Ectodermal cell (in vitro differentiated cells): Measurements from ENCODE around the gene MGAT5.

Experiments used
- H3K27ac ChIP-seq: 2 replicates; pipeline ENCODE4 v1.7.0; 2013; ENCODE audit warnings: mild to moderate bottlenecking, low read depth, low read length; ENCODE audit not compliant: insufficient read depth, poor library complexity, severe bottlenecking
- H3K27me3 ChIP-seq: 2 replicates; pipeline ENCODE4 v1.7.0; 2013; ENCODE audit warnings: mild to moderate bottlenecking, low read length; ENCODE audit not compliant: insufficient read depth, control insufficient read depth, poor library complexity, severe bottlenecking
- H3K36me3 ChIP-seq: one replicate; pipeline ENCODE4 v1.7.0; 2013; ENCODE audit warnings: low read length; ENCODE audit not compliant: control insufficient read depth, insufficient read depth
- H3K4me1 ChIP-seq: one replicate; pipeline ENCODE4 v1.7.0; 2013; ENCODE audit warnings: low read length; ENCODE audit not compliant: control insufficient read depth, insufficient read depth
- H3K4me3 ChIP-seq: 2 replicates; pipeline ENCODE4 v1.7.0; 2013; ENCODE audit warnings: low read depth, low read length, control low read depth; ENCODE audit not compliant: insufficient read depth
- H3K9me3 ChIP-seq: 2 replicates; pipeline ENCODE4 v1.7.0; 2013; ENCODE audit warnings: mild to moderate bottlenecking, low read length, moderate library complexity; ENCODE audit not compliant: control insufficient read depth
- WGBS, 2 experiments: methylation state at CpG; one replicate each; pipeline ENCODE4 v1.1.7; 2013; ENCODE audit warnings: missing lambda C conversion rate in 2 of 2; 5-methylcytosine and 5-hydroxymethylcytosine counted together

MGAT5 gene

GRCh38 chr2:134250840-134251461, 2.9 kb upstream of the MGAT5 start:
- no peaks in the 10 kb centered on the region for H3K36me3 ChIP-seq
- no peak overlapping the region for H3K27ac ChIP-seq
- no peaks in the 10 kb centered on the region for H3K27me3 ChIP-seq
- no peak overlapping the region for H3K4me3 ChIP-seq
- H3K9me3 ChIP-seq = no peaks in the 10 kb centered on the region
- 96% methylated on average over 8 of the region's 8 CpGs for WGBS, 2 experiments
- peaks cover 8% of the 10 kb centered on the region for H3K4me1 ChIP-seq

GRCh38 chr2:134252092-134252750, 1.7 kb upstream of the MGAT5 start:
- Histone ChIP-seq H3K27ac (no peak overlapping the region), H3K36me3 (no peaks in the 10 kb centered on the region), H3K4me1 (no peaks in the 10 kb centered on the region), H3K4me3 (no peak overlapping the region), H3K27me3 (no peaks in the 10 kb centered on the region), H3K9me3 (no peaks in the 10 kb centered on the region)
- 77 to 82% methylated on average over 4 of the region's 4 CpGs for WGBS, 2 experiments

DNA sequence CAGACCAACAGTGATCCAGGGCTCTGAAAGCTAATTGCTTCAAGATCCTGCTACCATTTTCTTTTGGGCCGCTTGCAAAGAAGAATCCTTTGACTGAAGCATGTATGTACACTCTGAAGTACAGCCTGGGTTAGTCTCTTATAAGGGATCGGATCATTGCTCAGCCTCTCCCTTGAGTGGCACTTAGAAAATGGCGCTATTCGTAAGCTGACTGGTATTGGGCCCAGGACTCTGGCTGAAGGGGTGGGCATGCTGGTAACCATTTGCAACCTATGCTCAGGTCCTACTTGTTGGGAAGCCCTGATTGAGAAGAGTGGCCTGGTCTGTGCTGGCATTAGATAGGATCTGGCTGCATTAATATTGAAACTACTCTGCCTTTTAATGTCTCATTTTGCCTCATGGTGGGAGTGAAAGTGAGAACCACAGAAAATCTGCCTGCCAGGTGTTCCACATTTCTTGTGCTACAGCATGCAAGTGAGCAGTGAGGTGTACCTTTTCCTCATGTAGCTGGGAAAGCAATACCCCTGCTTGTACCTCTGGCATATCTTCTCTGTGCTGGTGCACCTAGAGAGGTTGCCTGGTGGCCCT, 661 bp upstream of the MGAT5 start:
- Histone ChIP-seq H3K4me3 (no peak overlapping the region), H3K4me1 (no peaks in the 10 kb centered on the region), H3K9me3 (no peaks in the 10 kb centered on the region), H3K27me3 (no peaks in the 10 kb centered on the region), H3K36me3 (no peaks in the 10 kb centered on the region), H3K27ac (no peak overlapping the region)
- WGBS, 2 experiments = 94 to 95% methylated on average over 4 of the region's 4 CpGs

DNA sequence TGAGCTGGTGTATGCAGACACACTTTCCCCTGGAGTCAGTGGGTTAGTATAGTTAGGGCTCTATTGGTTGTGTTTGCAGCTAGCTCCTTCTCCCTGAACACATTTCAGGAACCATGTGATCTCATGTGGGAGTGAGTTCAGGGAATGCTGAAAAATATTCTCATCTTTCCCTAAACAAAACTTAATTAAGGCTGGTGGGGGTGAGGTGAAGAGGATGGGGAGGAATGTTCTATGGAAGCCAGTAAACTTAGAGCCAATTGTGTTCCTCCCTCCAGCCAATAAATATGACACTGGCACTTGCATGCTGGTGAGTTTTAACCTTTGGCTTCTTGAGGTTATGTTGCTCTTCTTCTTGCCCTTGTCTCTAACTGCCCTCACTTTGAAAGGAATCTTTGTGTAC, 952 bp downstream of the MGAT5 start:
- no peak overlapping the region for H3K27ac ChIP-seq
- peaks cover under 1% of the 10 kb centered on the region for H3K4me1 ChIP-seq
- no peaks in the 10 kb centered on the region for H3K9me3 ChIP-seq
- H3K4me3 ChIP-seq = no peak overlapping the region
- H3K27me3 ChIP-seq = no peaks in the 10 kb centered on the region
- no peaks in the 10 kb centered on the region for H3K36me3 ChIP-seq

DNA sequence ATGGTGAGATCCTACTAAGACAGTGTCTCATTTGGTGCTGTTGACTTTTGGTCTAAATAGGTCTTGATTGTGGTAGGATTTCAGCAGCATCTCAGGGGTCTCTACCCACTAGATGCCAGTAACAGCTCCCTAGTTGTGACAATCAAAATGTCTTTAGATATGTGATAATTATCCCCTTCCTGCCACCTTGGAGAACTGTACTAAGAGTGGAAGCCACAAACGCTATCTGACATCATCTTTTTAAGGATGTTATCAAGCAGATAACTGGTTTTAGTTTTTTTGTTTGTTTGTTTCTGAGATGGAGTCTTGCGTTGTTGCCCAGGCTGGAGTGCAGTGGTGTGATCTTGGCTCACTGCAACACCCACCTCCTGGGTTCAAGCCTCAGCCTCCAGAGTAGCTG, 3.1 kb downstream of the MGAT5 start:
- H3K9me3 ChIP-seq = no peaks in the 10 kb centered on the region
- no peak overlapping the region for H3K27ac ChIP-seq
- H3K4me3 ChIP-seq = no peak overlapping the region
- H3K4me1 ChIP-seq = peaks cover 10% of the 10 kb centered on the region
- 97 to 99% methylated on average over 2 of the region's 2 CpGs for WGBS, 2 experiments
- H3K27me3 ChIP-seq = no peaks in the 10 kb centered on the region
- no peaks in the 10 kb centered on the region for H3K36me3 ChIP-seq

DNA sequence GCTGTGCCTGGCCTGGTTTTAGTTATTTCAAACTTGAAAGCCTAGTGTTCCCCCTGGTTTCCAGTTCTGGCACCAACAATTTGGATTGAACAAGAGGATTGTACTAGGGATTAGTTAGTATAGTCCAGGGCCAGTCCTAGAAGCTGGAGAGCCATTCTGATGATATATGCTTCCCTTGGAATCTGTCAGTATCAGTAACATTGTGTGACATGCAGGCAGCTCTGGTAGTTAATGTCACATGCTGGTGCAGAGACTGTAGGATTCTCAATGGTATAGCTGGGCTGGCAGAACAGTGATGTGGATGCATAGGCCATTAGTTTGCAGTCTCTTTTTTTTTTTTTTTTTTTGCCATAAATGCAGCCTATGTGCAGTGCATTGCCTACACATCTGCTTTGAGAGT, 3.6 kb downstream of the MGAT5 start:
- no peaks in the 10 kb centered on the region for H3K9me3 ChIP-seq
- no peak overlapping the region for H3K4me3 ChIP-seq
- peaks cover 10% of the 10 kb centered on the region for H3K4me1 ChIP-seq
- H3K27me3 ChIP-seq = no peaks in the 10 kb centered on the region
- no peak overlapping the region for H3K27ac ChIP-seq
- no peaks in the 10 kb centered on the region for H3K36me3 ChIP-seq

GRCh38 chr2:134257965-134258683, 4.3 kb downstream of the MGAT5 start:
- Histone ChIP-seq H3K9me3 (no peaks in the 10 kb centered on the region), H3K27ac (no peak overlapping the region), H3K4me1 (peaks cover 10% of the 10 kb centered on the region), H3K4me3 (no peak overlapping the region), H3K36me3 (no peaks in the 10 kb centered on the region), H3K27me3 (no peaks in the 10 kb centered on the region)
- 95% methylated on average over 7 of the region's 7 CpGs for WGBS, 2 experiments

DNA sequence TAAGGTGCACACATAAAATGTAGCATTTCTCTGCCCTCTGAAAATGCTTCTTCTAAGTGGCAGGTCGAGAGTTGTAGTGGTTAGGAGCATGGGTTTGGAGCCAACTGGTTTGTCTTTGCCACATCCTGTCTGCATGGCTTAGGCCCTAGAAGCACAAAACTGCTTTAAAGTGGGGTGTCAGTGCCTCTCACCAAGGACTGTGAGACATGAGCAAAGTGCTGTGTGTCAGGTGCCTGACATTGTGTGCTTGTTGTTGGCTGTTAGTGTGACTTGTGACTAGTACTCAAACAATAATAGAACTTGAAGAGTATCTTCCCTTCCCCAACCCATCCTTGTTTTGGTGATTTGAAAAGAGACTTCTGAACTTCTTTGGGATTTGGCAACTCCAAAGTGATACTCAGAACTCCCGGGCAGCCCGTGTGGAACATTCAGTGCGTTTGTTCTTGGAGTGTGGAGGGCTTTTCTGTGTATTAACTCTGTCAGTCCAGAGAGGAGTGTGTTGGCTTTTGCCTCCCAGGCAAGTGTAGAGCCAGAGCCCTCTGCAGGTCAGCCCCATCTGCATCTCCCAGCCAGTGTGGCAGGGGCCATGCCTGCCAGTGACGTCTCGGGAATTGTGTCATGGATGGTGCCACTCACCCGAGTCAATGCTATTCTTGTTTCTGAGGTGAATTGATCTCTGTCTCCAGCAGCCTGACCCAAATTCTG, 5.0 kb downstream of the MGAT5 start:
- H3K4me1 ChIP-seq = peaks cover 10% of the 10 kb centered on the region
- WGBS, 2 experiments = 89 to 92% methylated on average over 7 of the region's 7 CpGs
- H3K27ac ChIP-seq = no peak overlapping the region
- H3K36me3 ChIP-seq = no peaks in the 10 kb centered on the region
- no peaks in the 10 kb centered on the region for H3K9me3 ChIP-seq
- H3K27me3 ChIP-seq = no peaks in the 10 kb centered on the region
- H3K4me3 ChIP-seq = no peak overlapping the region

DNA sequence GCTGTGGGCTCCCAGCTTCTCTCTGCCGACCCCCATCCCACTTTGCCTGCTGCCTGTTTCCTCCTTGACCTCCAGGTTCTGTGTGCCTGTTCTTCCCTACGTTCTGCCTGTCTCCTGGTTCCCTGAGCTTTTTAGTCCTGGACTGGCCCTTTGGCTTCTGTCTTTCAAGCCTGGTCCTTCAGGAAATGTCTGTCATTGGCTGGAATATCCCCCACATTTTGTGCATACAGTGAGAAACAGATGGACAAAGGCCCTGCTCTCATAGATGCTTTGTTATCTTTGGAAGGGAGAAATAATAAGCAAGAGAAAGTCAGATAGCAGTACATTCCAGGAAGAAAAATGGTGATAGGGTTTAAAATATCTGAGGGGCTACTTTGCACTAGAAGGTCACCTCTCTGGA, 5.7 kb downstream of the MGAT5 start:
- WGBS, 2 experiments = 85 to 92% methylated on average over 2 of the region's 2 CpGs
- H3K27ac ChIP-seq = no peak overlapping the region

DNA sequence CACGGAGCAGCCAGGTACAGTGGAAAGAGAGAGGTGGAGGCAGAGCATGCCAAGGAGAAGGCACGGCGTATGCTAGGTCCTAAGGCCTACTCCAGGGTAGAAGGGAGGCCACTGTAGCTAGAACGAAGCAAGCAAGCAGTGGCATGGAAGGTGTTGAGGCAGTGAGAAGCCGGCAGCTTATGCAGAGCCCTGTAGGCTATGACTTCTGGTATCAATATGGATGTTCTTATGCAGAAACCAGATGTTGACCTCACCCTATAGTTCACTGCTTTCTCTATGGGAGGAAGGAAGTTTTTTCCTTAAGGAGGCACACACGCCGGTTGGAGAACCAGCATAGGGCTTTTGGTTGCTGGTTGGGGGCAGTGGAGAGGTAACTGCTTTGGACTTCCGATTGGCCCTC, 6.1 kb downstream of the MGAT5 start:
- Histone ChIP-seq H3K27me3 (no peaks in the 10 kb centered on the region), H3K4me1 (peaks cover 10% of the 10 kb centered on the region), H3K4me3 (no peak overlapping the region), H3K36me3 (no peaks in the 10 kb centered on the region), H3K9me3 (no peaks in the 10 kb centered on the region), H3K27ac (no peak overlapping the region)
- WGBS, 2 experiments = 94 to 95% methylated on average over 8 of the region's 8 CpGs

More for the DNA sequence above, 5.7 kb downstream of the MGAT5 start:
- no peaks in the 10 kb centered on the region for H3K36me3 ChIP-seq
- no peaks in the 10 kb centered on the region for H3K9me3 ChIP-seq
- no peaks in the 10 kb centered on the region for H3K27me3 ChIP-seq
- no peak overlapping the region for H3K4me3 ChIP-seq
- H3K4me1 ChIP-seq = peaks cover 10% of the 10 kb centered on the region
